GM21528 (cell line): Measurements from ENCODE around the gene PSTPIP1.
A peak's percentile ranks its signal among the peaks of the same experiment; 100 is the strongest.

Experiments used
- ATAC-seq: cut with Tn5 transposase; IDR thresholded peaks from one replicate; pipeline ENCODE4 v1.9.1; 2021; ENCODE audit warnings: mild to moderate bottlenecking, moderate library complexity; ENCODE audit not compliant: unreplicated experiment, low FRiP score

PSTPIP1 gene

GRCh38 chr15:76996526-76997401 is 1.8 kb downstream of the PSTPIP1 start:
- no peak for ATAC-seq

GRCh38 chr15:76998663-76999285 is 3.8 kb downstream of the PSTPIP1 start:
- no peak for ATAC-seq

GRCh38 chr15:76999996-77000395 is 5.1 kb downstream of the PSTPIP1 start:
- ATAC-seq, result no peak

GRCh38 chr15:77001351-77001750 is 6.4 kb downstream of the PSTPIP1 start:
- ATAC-seq, result no peak

GRCh38 chr15:77001966-77002365 is 7.0 kb downstream of the PSTPIP1 start:
- no peak for ATAC-seq

- no peak for ATAC-seq
Measured at GRCh38 chr15:77002436-77002835, 7.5 kb downstream of the PSTPIP1 start.

- peak; percentile 76 for ATAC-seq
Measured at GRCh38 chr15:77002954-77003912, 8.3 kb downstream of the PSTPIP1 start.

- ATAC-seq, result no peak
Measured at GRCh38 chr15:77004189-77004588, 9.3 kb downstream of the PSTPIP1 start.

- ATAC-seq, result no peak
Measured at GRCh38 chr15:77009176-77009575, 14.2 kb downstream of the PSTPIP1 start.

GRCh38 chr15:77009646-77010311 is 14.9 kb downstream of the PSTPIP1 start:
- ATAC-seq, result no peak

- ATAC-seq, result no peak
Measured at GRCh38 chr15:77010312-77010686, 15.4 kb downstream of the PSTPIP1 start.

- ATAC-seq, result no peak
Measured at GRCh38 chr15:77010857-77011256, 15.9 kb downstream of the PSTPIP1 start.

GRCh38 chr15:77012117-77012712 is 17.3 kb downstream of the PSTPIP1 start:
- ATAC-seq, result no peak

- ATAC-seq, result no peak
Measured at GRCh38 chr15:77012868-77013267, 17.9 kb downstream of the PSTPIP1 start.

- ATAC-seq, result peak; percentile 25
Measured at GRCh38 chr15:77013776-77014131, 18.8 kb downstream of the PSTPIP1 start.

- peak; percentile 44 for ATAC-seq
Measured at GRCh38 chr15:77014132-77015081, 19.5 kb downstream of the PSTPIP1 start.

- ATAC-seq, result no peak
Measured at GRCh38 chr15:77015646-77016320, 20.9 kb downstream of the PSTPIP1 start.

GRCh38 chr15:77016321-77016695 is 21.4 kb downstream of the PSTPIP1 start:
- no peak for ATAC-seq
